Lung (tissue), 12 donors: Measurements from ENCODE around the gene DDX10. TPM values are rescaled to one million over a fixed set of nuclear protein-coding genes. Genes with fewer than 3 reads are reported as not detected.
A peak's percentile ranks its signal among the peaks of the same experiment; 100 is the strongest.

Experiments
- ATAC-seq: fragments of 200-7000 bp; cut with Tn5 transposase; one replicate; pipeline ENCODE4 v1.9.1; 2020; ENCODE audit warnings: moderate number of reproducible peaks; ENCODE audit not compliant: insufficient read depth, low FRiP score
- DNase-seq, 3 donors: peaks; one replicate each; pipeline ENCODE4 v3.0.0-alpha.2; 2013 to 2017
- H3K27ac ChIP-seq, 2 donors: one replicate each; pipeline ENCODE4 v1.5.1; 2013; ENCODE audit warnings: mild to moderate bottlenecking in 2 of 2, moderate library complexity in 2 of 2, control low read depth in 1 of 2, inconsistent platforms in 1 of 2, low read depth in 1 of 2, low read length in 1 of 2
- H3K27me3 ChIP-seq, 3 donors: one replicate each; pipeline ENCODE4 v1.5.1; 2013; ENCODE audit warnings: low read length in 2 of 3; ENCODE audit not compliant: control insufficient read depth in 3 of 3, insufficient read depth in 3 of 3
- H3K36me3 ChIP-seq, 4 donors: one replicate each; pipeline ENCODE4 v1.5.1; 2013; ENCODE audit warnings: low read length in 4 of 4, mild to moderate bottlenecking in 1 of 4, moderate library complexity in 1 of 4; ENCODE audit not compliant: control insufficient read depth in 4 of 4, insufficient read depth in 4 of 4
- H3K4me1 ChIP-seq, 5 donors: one replicate each; pipeline ENCODE4 v1.5.1; 2013; ENCODE audit warnings: low read length in 5 of 5, mild to moderate bottlenecking in 2 of 5, moderate library complexity in 1 of 5; ENCODE audit not compliant: control insufficient read depth in 5 of 5, insufficient read depth in 5 of 5
- H3K4me3 ChIP-seq: one replicate; pipeline ENCODE4 v1.5.1; 2013; ENCODE audit warnings: mild to moderate bottlenecking, control low read depth, moderate library complexity
- H3K9ac ChIP-seq, 2 donors: one replicate each; pipeline ENCODE4 v1.5.1; 2013; ENCODE audit warnings: low read length in 2 of 2, control low read depth in 1 of 2; ENCODE audit not compliant: insufficient read depth in 1 of 2
- H3K9me3 ChIP-seq, 4 donors: one replicate each; pipeline ENCODE4 v1.5.1; 2013; ENCODE audit warnings: low read length in 3 of 4, mild to moderate bottlenecking in 1 of 4, moderate library complexity in 1 of 4; ENCODE audit not compliant: control insufficient read depth in 4 of 4, insufficient read depth in 3 of 4
- CTCF ChIP-seq: IDR thresholded peaks from 2 replicates; pipeline ENCODE4 v1.5.1; 2012; ENCODE audit warnings: mild to moderate bottlenecking; ENCODE audit errors: control extremely low read depth, extremely low read depth
- WGBS, 2 donors: extraction: QIAGEN DNeasy Blood & Tissue Kit; methylation state at CpG; one replicate each; pipeline ENCODE4 v1.1.7; 2013; 5-methylcytosine and 5-hydroxymethylcytosine counted together
- polyA plus RNA-seq, 2 donors: library from polyadenylated mRNA; stranded (reverse); fragments of 200-250 nt; gene quantifications; one replicate each; pipeline ENCODE4 v1.2.1, GENCODE V29; 2013
- total RNA-seq, 2 donors: library from RNA; depleted of rRNA in 1 of 2; stranded (reverse); fragments of >200 nt in 1 of 2; gene quantifications; one replicate each; pipeline ENCODE4 v1.2.1, GENCODE V29; 2014 to 2021
- donor health status: control.
- donor health status: control.
- donor health status: Bipolar disorder and iron deficiency.
- donor health status: healthy.
- donor health status: DM: yes; HTN: yes; CAD: no.

Gene DDX10
- total and polyA plus RNA-seq, 4 donors: 13.9 to 30.5 (median 18.8) TPM

- no peaks in the 10 kb centered on the region for H3K9me3 ChIP-seq
- no peak for TF ChIP-seq CTCF
- H3K4me1 ChIP-seq: peaks cover 0 to 1% (median 0%) of the 10 kb centered on the region in 5 donors
- WGBS, 2 donors: 63 to 71% methylated on average over 3 of the region's 3 CpGs
- H3K36me3 ChIP-seq: no peaks in the 10 kb centered on the region
- H3K4me3 ChIP-seq: no peak overlapping the region
- DNase-seq: peak in 1 of 3 donors; percentile 14
- no peaks in the 10 kb centered on the region for H3K27me3 ChIP-seq
- no peak overlapping the region for H3K27ac ChIP-seq
- ATAC-seq: no peak
- H3K9ac ChIP-seq: no peak overlapping the region
These were observed 159.7 kb downstream of the DDX10 start for GRCh38 chr11:108824545-108824944.

GRCh38 chr11:108825381-108825780 is 160.5 kb downstream of the DDX10 start:
- no peak overlapping the region for H3K4me3 ChIP-seq
- no peaks in the 10 kb centered on the region for H3K36me3 ChIP-seq
- no peak for TF ChIP-seq CTCF
- no peak overlapping the region for H3K9ac ChIP-seq
- DNase-seq (no peak), ATAC-seq (no peak)
- peaks cover 0 to 1% (median 0%) of the 10 kb centered on the region in 5 donors for H3K4me1 ChIP-seq
- H3K27ac ChIP-seq: no peak overlapping the region
- 93 to 95% methylated on average over 1 of the region's 1 CpG for WGBS, 2 donors
- no peaks in the 10 kb centered on the region for H3K9me3 ChIP-seq
- H3K27me3 ChIP-seq: no peaks in the 10 kb centered on the region

- no peak overlapping the region for H3K4me3 ChIP-seq
- peaks cover 0 to 1% (median 0%) of the 10 kb centered on the region in 5 donors for H3K4me1 ChIP-seq
- ATAC-seq: no peak
- no peak for DNase-seq
- 69 to 82% methylated on average over 2 of the region's 2 CpGs for WGBS, 2 donors
- H3K9me3 ChIP-seq: no peaks in the 10 kb centered on the region
- H3K9ac ChIP-seq: no peak overlapping the region
- no peaks in the 10 kb centered on the region for H3K27me3 ChIP-seq
- no peak for TF ChIP-seq CTCF
- H3K36me3 ChIP-seq: no peaks in the 10 kb centered on the region
- H3K27ac ChIP-seq: no peak overlapping the region
These were observed 161.3 kb downstream of the DDX10 start for GRCh38 chr11:108826136-108826535.

- no peak for TF ChIP-seq CTCF
These were observed 170.8 kb downstream of the DDX10 start for GRCh38 chr11:108835624-108836023.

More at GRCh38 chr11:108835624-108836023, 170.8 kb downstream of the DDX10 start:
- no peaks in the 10 kb centered on the region for H3K4me1 ChIP-seq
- no peak for ATAC-seq
- DNase-seq: no peak
- H3K36me3 ChIP-seq: peaks cover 0 to 5% (median 2%) of the 10 kb centered on the region in 4 donors
- no peaks in the 10 kb centered on the region for H3K27me3 ChIP-seq
- H3K9me3 ChIP-seq: no peaks in the 10 kb centered on the region
- no peak overlapping the region for H3K9ac ChIP-seq
- H3K27ac ChIP-seq: no peak overlapping the region
- WGBS, 2 donors: 84 to 88% methylated on average over 7 of the region's 7 CpGs
- no peak overlapping the region for H3K4me3 ChIP-seq
